AG20443 (cell line): ENCODE measurements around the gene SIDT2.
"Not testable (repeated sequence)": the region's sequence is repeated elsewhere in the genome, so short reads cannot be mapped to it uniquely, and the experiment has no call there.

ENCODE experiments used
- DNase-seq: peaks from one replicate; pipeline ENCODE4 v3.0.0; 2012; ENCODE audit warnings: low spot score, mixed read lengths

SIDT2 gene

GRCh38 chr11:117178210-117179034, at the start of gene SIDT2:
TSS of gene SIDT2 (plus strand) at chr11:117178743. CDS start at chr11:117179264, 521 bp downstream.
- DNase-seq, result peak; percentile 95

GRCh38 chr11:117130396-117130795, 48.1 kb upstream of the SIDT2 start:
- DNase-seq, result not testable (repeated sequence)

GRCh38 chr11:117130879-117131278, 47.7 kb upstream of the SIDT2 start:
- DNase-seq, result no peak

- DNase-seq, result no peak
Observed at GRCh38 chr11:117134431-117134830, 44.1 kb upstream of the SIDT2 start.

- not testable (repeated sequence) for DNase-seq
Observed at GRCh38 chr11:117134979-117135378, 43.6 kb upstream of the SIDT2 start.

- DNase-seq, result not testable (repeated sequence)
Observed at GRCh38 chr11:117137223-117138086, 41.1 kb upstream of the SIDT2 start.

- DNase-seq, result peak; percentile 67
Observed at GRCh38 chr11:117143390-117143789, 35.2 kb upstream of the SIDT2 start.

- DNase-seq, result peak; percentile 99
Observed at GRCh38 chr11:117143871-117144476, 34.6 kb upstream of the SIDT2 start, which contains the start of gene PAFAH1B2. TSS of gene PAFAH1B2 (plus strand) at chr11:117144287. CDS start at chr11:117152448, 8,161 bp downstream.

- peak; percentile 81 for DNase-seq
Observed at GRCh38 chr11:117144477-117145392, 33.8 kb upstream of the SIDT2 start.

GRCh38 chr11:117145393-117145761, 33.2 kb upstream of the SIDT2 start:
- peak; percentile 58 for DNase-seq

GRCh38 chr11:117146521-117146920, 32.0 kb upstream of the SIDT2 start:
- DNase-seq, result no peak

GRCh38 chr11:117152066-117152465, 26.5 kb upstream of the SIDT2 start:
- DNase-seq, result no peak

- DNase-seq, result no peak
Observed at GRCh38 chr11:117154468-117154867, 24.1 kb upstream of the SIDT2 start.

- DNase-seq, result no peak
Observed at GRCh38 chr11:117157507-117157906, 21.0 kb upstream of the SIDT2 start.

- DNase-seq, result no peak
Observed at GRCh38 chr11:117159892-117160291, 18.7 kb upstream of the SIDT2 start.

GRCh38 chr11:117160826-117161225, 17.7 kb upstream of the SIDT2 start:
- no peak for DNase-seq

- DNase-seq, result no peak
Observed at GRCh38 chr11:117166491-117166890, 12.1 kb upstream of the SIDT2 start.

- no peak for DNase-seq
Observed at GRCh38 chr11:117169736-117170135, 8.8 kb upstream of the SIDT2 start.

- DNase-seq, result no peak
Observed at GRCh38 chr11:117170210-117170609, 8.3 kb upstream of the SIDT2 start.

GRCh38 chr11:117171007-117171403, 7.5 kb upstream of the SIDT2 start:
- DNase-seq, result no peak

GRCh38 chr11:117171404-117172061, 7.0 kb upstream of the SIDT2 start:
- DNase-seq, result no peak
